ENCODE measurements around the gene TLCD2. TPM values are rescaled to one million over a fixed set of nuclear protein-coding genes. Genes with fewer than 3 reads are reported as not detected.

The TLCD2 gene
- polyA plus RNA-seq, 1 experiment: 2.5 TPM

GRCh38 chr17:1714427-1714979 lies 4.3 kb upstream of the TLCD2 start:
- TF ChIP-seq, protein P1, sequence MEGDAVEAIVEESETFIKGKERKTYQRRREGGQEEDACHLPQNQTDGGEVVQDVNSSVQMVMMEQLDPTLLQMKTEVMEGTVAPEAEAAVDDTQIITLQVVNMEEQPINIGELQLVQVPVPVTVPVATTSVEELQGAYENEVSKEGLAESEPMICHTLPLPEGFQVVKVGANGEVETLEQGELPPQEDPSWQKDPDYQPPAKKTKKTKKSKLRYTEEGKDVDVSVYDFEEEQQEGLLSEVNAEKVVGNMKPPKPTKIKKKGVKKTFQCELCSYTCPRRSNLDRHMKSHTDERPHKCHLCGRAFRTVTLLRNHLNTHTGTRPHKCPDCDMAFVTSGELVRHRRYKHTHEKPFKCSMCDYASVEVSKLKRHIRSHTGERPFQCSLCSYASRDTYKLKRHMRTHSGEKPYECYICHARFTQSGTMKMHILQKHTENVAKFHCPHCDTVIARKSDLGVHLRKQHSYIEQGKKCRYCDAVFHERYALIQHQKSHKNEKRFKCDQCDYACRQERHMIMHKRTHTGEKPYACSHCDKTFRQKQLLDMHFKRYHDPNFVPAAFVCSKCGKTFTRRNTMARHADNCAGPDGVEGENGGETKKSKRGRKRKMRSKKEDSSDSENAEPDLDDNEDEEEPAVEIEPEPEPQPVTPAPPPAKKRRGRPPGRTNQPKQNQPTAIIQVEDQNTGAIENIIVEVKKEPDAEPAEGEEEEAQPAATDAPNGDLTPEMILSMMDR (IDR thresholded peaks at IDR 0.05; ENCODE audit: insufficient read depth, low read depth, low read length): no peak
- DNase-seq (ENCODE audit: low read depth): peak; percentile 91
- no peaks in the 10 kb centered on the region for H3K27me3 ChIP-seq (ENCODE audit: control insufficient read depth, insufficient read depth, low read length)
- CTCF ChIA-PET: interaction anchor here (0.9 to 10.5 kb wide), 5 partner anchors 46 to 310 kb away, joined by 3 to 224 read pairs (median 3); partner anchors contain the start of gene RILP
- H3K36me3 ChIP-seq (ENCODE audit: control insufficient read depth, insufficient read depth, low read length): peaks cover 25% of the 10 kb centered on the region
- H3K4me3 ChIP-seq (ENCODE audit: low read depth, low read length): peak overlapping the region; percentile 97
- POLR2A ChIA-PET: interaction anchor here (0.5 to 1.3 kb wide), 4 partner anchors 9 to 273 kb away, joined by 4 to 7 read pairs (median 5); no protein-coding TSS in a partner anchor

DNA sequence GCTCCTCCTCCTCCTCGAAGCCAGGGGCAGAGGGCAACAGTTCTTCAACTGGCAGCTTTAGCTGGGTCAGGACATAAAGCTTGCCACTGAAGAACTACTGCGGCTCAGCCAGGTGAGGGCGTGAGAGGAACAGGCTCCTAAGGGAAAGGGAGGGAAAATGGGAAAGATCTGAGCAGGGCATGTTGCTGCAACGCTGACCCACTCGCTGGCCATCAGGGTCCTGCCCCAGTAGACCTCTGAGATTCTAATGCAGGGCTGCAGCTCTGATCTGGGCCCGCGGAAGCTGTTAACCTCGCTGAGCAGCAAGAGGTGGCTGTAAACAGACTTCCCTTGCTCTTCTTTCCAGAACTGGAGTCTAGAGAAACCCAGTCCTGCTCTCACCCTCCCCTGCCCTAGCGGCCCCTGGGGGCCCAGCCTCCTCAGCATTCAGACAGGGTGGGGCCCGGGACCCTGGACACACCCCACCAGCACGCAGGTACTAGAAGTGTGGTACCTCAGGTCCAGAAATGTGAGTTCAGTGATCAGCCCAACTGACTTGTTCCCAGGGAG lies 3.8 kb upstream of the TLCD2 start:
- Histone ChIP-seq H3K36me3 (ENCODE audit: control insufficient read depth, insufficient read depth, low read length) (peaks cover 25% of the 10 kb centered on the region), H3K27me3 (ENCODE audit: control insufficient read depth, insufficient read depth, low read length) (no peaks in the 10 kb centered on the region), H3K4me3 (ENCODE audit: low read depth, low read length) (peak overlapping the region; percentile 97)
- DNase-seq (ENCODE audit: low read depth): no peak
- ChIA-PET CTCF (interaction anchor here (0.9 to 10.5 kb wide), 7 partner anchors 45 to 357 kb away, joined by 3 to 224 read pairs (median 3); partner anchors contain the start of gene RILP), POLR2A (interaction anchor here (0.5 to 1.3 kb wide), 2 partner anchors 10 to 73 kb away, joined by 4 to 6 read pairs; no protein-coding TSS in a partner anchor)
- TF ChIP-seq, protein P1 (IDR thresholded peaks at IDR 0.05; ENCODE audit: insufficient read depth, low read depth, low read length): peak; percentile 55; the same call in 1 of the 2 replicates

DNA sequence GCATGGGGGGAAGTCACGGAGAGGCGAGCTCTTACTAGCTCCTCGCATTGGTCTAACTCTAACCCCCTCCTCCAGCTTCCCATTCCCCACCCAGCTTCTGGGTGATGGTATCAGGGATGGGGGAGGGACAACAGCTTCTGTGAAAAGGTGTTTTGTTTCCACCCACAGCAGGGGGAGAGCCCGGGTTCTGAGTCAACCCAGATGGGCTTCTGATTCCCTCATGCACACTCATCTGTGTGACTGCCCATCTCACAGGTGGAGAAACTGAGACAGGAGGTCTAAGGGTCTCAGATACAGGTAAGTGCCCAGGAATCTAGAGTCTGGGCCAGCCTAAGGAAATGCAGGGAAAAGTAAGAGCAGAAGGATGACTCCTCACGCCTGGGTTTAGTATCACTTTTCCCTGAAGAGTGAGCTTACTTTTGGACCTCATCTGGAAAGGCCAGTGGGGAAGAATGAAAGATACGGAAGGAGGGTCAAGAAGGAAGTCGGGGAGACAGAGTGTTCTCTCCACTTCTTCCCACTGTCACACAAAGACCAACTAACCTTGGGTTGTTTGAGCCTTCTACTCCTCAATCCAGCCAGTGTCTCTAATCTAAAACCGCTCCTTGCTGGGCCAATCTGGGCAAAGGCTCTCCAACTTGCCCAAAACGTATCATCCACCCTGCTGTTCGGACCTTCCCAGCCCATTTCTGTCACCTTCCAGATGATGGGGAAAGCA lies 3.1 kb upstream of the TLCD2 start:
- CTCF ChIA-PET: interaction anchor here (0.7 to 10.5 kb wide), 5 partner anchors 45 to 358 kb away, joined by 3 to 224 read pairs (median 7); no protein-coding TSS in a partner anchor
- TF ChIP-seq, protein P1 (IDR thresholded peaks at IDR 0.05; ENCODE audit: insufficient read depth, low read depth, low read length): no peak
- POLR2A ChIA-PET: interaction anchor here (1.3 kb wide), 1 partner anchor 74 kb away, joined by 6 read pairs; no protein-coding TSS in a partner anchor
- H3K36me3 ChIP-seq (ENCODE audit: control insufficient read depth, insufficient read depth, low read length): peaks cover 25% of the 10 kb centered on the region
- peak overlapping the region; percentile 97 for H3K4me3 ChIP-seq (ENCODE audit: low read depth, low read length)
- no peak for DNase-seq (ENCODE audit: low read depth)
- H3K27me3 ChIP-seq (ENCODE audit: control insufficient read depth, insufficient read depth, low read length): no peaks in the 10 kb centered on the region

- peaks cover 28% of the 10 kb centered on the region for H3K36me3 ChIP-seq (ENCODE audit: control insufficient read depth, insufficient read depth, low read length)
- CTCF ChIA-PET: interaction anchor here (3.3 to 10.5 kb wide), 2 partner anchors 43 to 69 kb away, joined by 21 to 224 read pairs; no protein-coding TSS in a partner anchor
- H3K4me3 ChIP-seq (ENCODE audit: low read depth, low read length): no peak overlapping the region
- H3K27me3 ChIP-seq (ENCODE audit: control insufficient read depth, insufficient read depth, low read length): no peaks in the 10 kb centered on the region
- TF ChIP-seq, protein P1 (IDR thresholded peaks at IDR 0.05; ENCODE audit: insufficient read depth, low read depth, low read length): no peak
- POLR2A ChIA-PET: no interaction called here
- DNase-seq (ENCODE audit: low read depth): no peak
Observed at GRCh38 chr17:1712271-1712670, 2.1 kb upstream of the TLCD2 start.

DNA sequence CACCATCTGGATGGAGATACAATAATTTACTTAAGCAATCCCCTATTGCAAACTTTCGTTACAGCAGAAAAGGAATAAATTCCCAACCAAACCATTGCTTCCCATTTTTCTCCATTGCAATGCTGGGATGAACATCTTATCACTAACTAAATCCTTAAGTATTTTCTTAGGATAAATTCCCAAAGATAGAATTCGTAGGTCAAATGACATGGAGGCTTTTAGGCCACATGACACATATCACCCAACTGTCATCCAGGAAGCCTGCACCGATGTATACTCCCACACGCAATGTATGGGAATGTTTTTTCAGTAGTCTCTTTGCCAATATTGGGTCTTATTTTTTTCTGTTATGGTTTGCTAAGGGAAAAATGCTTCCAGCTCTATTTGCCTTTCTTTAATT lies 1.6 kb upstream of the TLCD2 start:
- ChIA-PET POLR2A (no interaction called here), CTCF (no interaction called here)
- Histone ChIP-seq H3K27me3 (ENCODE audit: control insufficient read depth, insufficient read depth, low read length) (no peaks in the 10 kb centered on the region), H3K36me3 (ENCODE audit: control insufficient read depth, insufficient read depth, low read length) (peaks cover 28% of the 10 kb centered on the region), H3K4me3 (ENCODE audit: low read depth, low read length) (no peak overlapping the region)
- TF ChIP-seq, protein P1 (IDR thresholded peaks at IDR 0.05; ENCODE audit: insufficient read depth, low read depth, low read length): no peak
- DNase-seq (ENCODE audit: low read depth): no peak

Data from BJ (cell line).